IMR-90 (cell line): Measurements from ENCODE around the gene CDKN2B-AS1. TPM values are rescaled to one million over a fixed set of nuclear protein-coding genes. Genes with fewer than 3 reads are reported as not detected.

Experiments
- ATAC-seq: fragments of 200-7000 bp; cut with Tn5 transposase; 2 replicates; pipeline ENCODE4 v1.9.1; 2020; ENCODE audit warnings: low read depth, mild to moderate bottlenecking, moderate library complexity
- BruUV-seq: library from RNA; stranded (reverse); fragments of 400-500 nt; replicated peaks from 2 replicates; lab custom pipeline; 2021; lab: Mats Ljungman, UMichigan
- CTCF ChIA-PET: fragments of 300-600 bp; formaldehyde crosslinking; extraction: SDS; loops from one replicate; lab custom pipeline; 2021; ENCODE audit warnings: antibody characterized with exemption; lab: Yijun Ruan, JAX
- POLR2A ChIA-PET: fragments of 300-600 bp; sonication (Branson Sonifier 250); formaldehyde crosslinking; loops from one replicate; lab custom pipeline; 2022; ENCODE audit warnings: antibody characterized with exemption; ENCODE audit not compliant: unreplicated experiment; lab: Charles Lee
- DNase-seq: peaks from one replicate; pipeline ENCODE4 v3.0.0; 2013
- H2AFZ ChIP-seq: replicated peaks from 2 replicates; pipeline ENCODE3; 2013; ENCODE audit warnings: low read length, mild to moderate bottlenecking; ENCODE audit not compliant: poor library complexity
- H2AK5ac ChIP-seq: 2 replicates; pipeline ENCODE4 v1.6.1; 2013; ENCODE audit warnings: low read depth, low read length, inconsistent platforms
- H2AK9ac ChIP-seq: replicated peaks from 2 replicates; pipeline ENCODE3; 2013; ENCODE audit warnings: mild to moderate bottlenecking, low read depth, low read length, moderate library complexity; ENCODE audit not compliant: poor library complexity
- H2BK120ac ChIP-seq: 2 replicates; pipeline ENCODE4 v1.6.1; 2013; ENCODE audit warnings: low read depth, low read length, inconsistent platforms
- H2BK15ac ChIP-seq: 3 replicates; pipeline ENCODE4 v1.6.1; 2013; ENCODE audit warnings: low read depth, low read length, inconsistent platforms
- H2BK20ac ChIP-seq: 2 replicates; pipeline ENCODE4 v1.6.1; 2013; ENCODE audit warnings: low read depth, mild to moderate bottlenecking, inconsistent platforms, low read length, moderate library complexity
- H2BK5ac ChIP-seq: 2 replicates; pipeline ENCODE4 v1.6.1; 2013; ENCODE audit warnings: mild to moderate bottlenecking, low read depth, low read length, inconsistent platforms; ENCODE audit not compliant: poor library complexity, severe bottlenecking
- H3K14ac ChIP-seq: replicated peaks from 2 replicates; pipeline ENCODE4 v1.6.1; 2013; ENCODE audit warnings: low read depth, low read length, inconsistent platforms
- H3K18ac ChIP-seq: 2 replicates; pipeline ENCODE4 v1.6.1; 2013; ENCODE audit warnings: low read depth, low read length, control low read depth
- H3K23ac ChIP-seq: 2 replicates; pipeline ENCODE4 v1.6.1; 2013; ENCODE audit warnings: low read depth, low read length, inconsistent platforms
- H3K27ac ChIP-seq: 2 replicates; pipeline ENCODE4 v1.5.1; 2013; ENCODE audit warnings: mild to moderate bottlenecking, control low read depth, low read length; ENCODE audit not compliant: insufficient read depth
- H3K27me3 ChIP-seq: 2 replicates; pipeline ENCODE4 v1.6.1; 2013; ENCODE audit warnings: low read length; ENCODE audit not compliant: control insufficient read depth, insufficient read depth
- H3K36me3 ChIP-seq: 2 replicates; pipeline ENCODE4 v1.6.1; 2013; ENCODE audit warnings: low read length, mixed read lengths; ENCODE audit not compliant: control insufficient read depth, insufficient read depth
- H3K4ac ChIP-seq: 2 replicates; pipeline ENCODE4 v1.6.1; 2013; ENCODE audit warnings: low read depth, low read length, inconsistent platforms
- H3K4me1 ChIP-seq: 2 replicates; pipeline ENCODE4 v1.6.1; 2013; ENCODE audit warnings: low read length, mixed read lengths; ENCODE audit not compliant: control insufficient read depth, insufficient read depth
- H3K4me2 ChIP-seq: 2 replicates; pipeline ENCODE4 v1.6.1; 2013; ENCODE audit warnings: low read depth, mild to moderate bottlenecking, control low read depth, low read length, moderate library complexity
- H3K4me3 ChIP-seq: 2 replicates; pipeline ENCODE4 v1.5.1; 2013; ENCODE audit warnings: low read depth, mild to moderate bottlenecking, control low read depth, low read length, moderate library complexity; ENCODE audit not compliant: insufficient read depth
- H3K56ac ChIP-seq: 2 replicates; pipeline ENCODE4 v1.6.1; 2013; ENCODE audit warnings: low read length, inconsistent platforms; ENCODE audit not compliant: insufficient read depth; ENCODE audit errors: extremely low read depth
- H3K79me1 ChIP-seq, 2 experiments: 2 replicates each; pipeline ENCODE4 v1.6.1; 2013; ENCODE audit warnings: low read length in 2 of 2, inconsistent platforms in 1 of 2, low read depth in 1 of 2
- H3K9ac ChIP-seq: 2 replicates; pipeline ENCODE4 v1.6.1; 2013; ENCODE audit warnings: low read depth, low read length, control low read depth
- H3K9me1 ChIP-seq: 2 replicates; pipeline ENCODE4 v1.6.1; 2013; ENCODE audit warnings: low read length, inconsistent platforms; ENCODE audit not compliant: insufficient read depth
- H3K9me3 ChIP-seq: 2 replicates; pipeline ENCODE4 v1.6.1; 2013; ENCODE audit warnings: low read length; ENCODE audit not compliant: control insufficient read depth, insufficient read depth
- H4K20me1 ChIP-seq: 2 replicates; pipeline ENCODE4 v1.6.1; 2013; ENCODE audit warnings: low read length, inconsistent platforms; ENCODE audit not compliant: insufficient read depth
- H4K5ac ChIP-seq: 2 replicates; pipeline ENCODE4 v1.6.1; 2013; ENCODE audit warnings: mild to moderate bottlenecking, low read depth, low read length, control low read depth
- H4K8ac ChIP-seq, 2 experiments: 2 replicates each; pipeline ENCODE4 v1.6.1; 2013; ENCODE audit warnings: low read depth in 2 of 2, low read length in 2 of 2, control low read depth in 1 of 2, inconsistent platforms in 1 of 2
- H4K91ac ChIP-seq: 2 replicates; pipeline ENCODE4 v1.6.1; 2013; ENCODE audit warnings: low read depth, low read length, inconsistent platforms; ENCODE audit not compliant: insufficient read depth
- FOS ChIP-seq: fragments of 150-350 bp; IDR thresholded peaks from 2 replicates; pipeline ENCODE4 v1.6.1; 2016; ENCODE audit warnings: low read depth, low read length
- MAFK ChIP-seq: IDR thresholded peaks from 2 replicates; pipeline ENCODE4 v1.6.1; 2012; ENCODE audit warnings: low read depth, low read length, improper control_type of control experiment
- MAZ ChIP-seq: IDR thresholded peaks from 2 replicates; pipeline ENCODE4 v1.6.1; 2012; ENCODE audit warnings: low read depth, mild to moderate bottlenecking, low read length, improper control_type of control experiment, moderate library complexity, borderline replicate concordance
- MXI1 ChIP-seq: IDR thresholded peaks from 2 replicates; pipeline ENCODE4 v1.6.1; 2012; ENCODE audit warnings: low read depth, mild to moderate bottlenecking, low read length, moderate library complexity, borderline replicate concordance
- NFE2L2 ChIP-seq: fragments of 150-350 bp; IDR thresholded peaks from 2 replicates; pipeline ENCODE4 v1.6.1; 2016; ENCODE audit warnings: low read depth, mild to moderate bottlenecking, low read length
- SMC3 ChIP-seq: fragments of 150-350 bp; IDR thresholded peaks from 2 replicates; pipeline ENCODE4 v1.6.1; 2016; ENCODE audit warnings: low read depth, mild to moderate bottlenecking, antibody characterized with exemption, low read length, moderate library complexity
- WGBS, 2 experiments: methylation state at CpG; one replicate each; pipeline versions ENCODE4 v1.1.5 to v1.1.7; 2013; ENCODE audit warnings: missing lambda C conversion rate in 2 of 2; ENCODE audit not compliant: insufficient read length in 1 of 2; ENCODE audit errors: extremely low coverage in 2 of 2; 5-methylcytosine and 5-hydroxymethylcytosine counted together
- dilution Hi-C: fragments of 300-500 bp; cut with HindIII; formaldehyde crosslinking; loops from one replicate; pipeline ENCODE4 v1.14.3; 2018; ENCODE audit warnings: low sequenced_read_pairs; ENCODE audit not compliant: unreplicated experiment
- in situ Hi-C: fragments of 300-500 bp; cut with MboI; formaldehyde crosslinking; loops from 3 replicates; pipeline ENCODE4 v1.14.3; 2019; ENCODE audit warnings: low sequenced_read_pairs, inconsistent platforms, mixed read lengths
- intact Hi-C: fragments of 100-400 bp; cut with micrococcal nuclease; formaldehyde crosslinking; loops from 2 replicates; pipeline ENCODE4 v1.10.0; 2022
- polyA plus RNA-seq, 3 experiments: library from polyadenylated mRNA; depleted of rRNA; stranded (reverse); fragments of >200 nt; gene quantifications; 2 replicates each; pipeline ENCODE4 v1.2.3, GENCODE V29; 2012; ENCODE audit warnings: low replicate concordance in 1 of 3
- total RNA-seq: library from RNA; depleted of rRNA; stranded (reverse); fragments of >200 nt; gene quantifications from 2 replicates; pipeline ENCODE4 v1.2.3, GENCODE V29; 2012

Gene CDKN2B-AS1
- total and polyA plus RNA-seq, 2 of the 4 experiments (the other 2 are of a cell fraction), result 1.0 to 1.1 TPM

DNA sequence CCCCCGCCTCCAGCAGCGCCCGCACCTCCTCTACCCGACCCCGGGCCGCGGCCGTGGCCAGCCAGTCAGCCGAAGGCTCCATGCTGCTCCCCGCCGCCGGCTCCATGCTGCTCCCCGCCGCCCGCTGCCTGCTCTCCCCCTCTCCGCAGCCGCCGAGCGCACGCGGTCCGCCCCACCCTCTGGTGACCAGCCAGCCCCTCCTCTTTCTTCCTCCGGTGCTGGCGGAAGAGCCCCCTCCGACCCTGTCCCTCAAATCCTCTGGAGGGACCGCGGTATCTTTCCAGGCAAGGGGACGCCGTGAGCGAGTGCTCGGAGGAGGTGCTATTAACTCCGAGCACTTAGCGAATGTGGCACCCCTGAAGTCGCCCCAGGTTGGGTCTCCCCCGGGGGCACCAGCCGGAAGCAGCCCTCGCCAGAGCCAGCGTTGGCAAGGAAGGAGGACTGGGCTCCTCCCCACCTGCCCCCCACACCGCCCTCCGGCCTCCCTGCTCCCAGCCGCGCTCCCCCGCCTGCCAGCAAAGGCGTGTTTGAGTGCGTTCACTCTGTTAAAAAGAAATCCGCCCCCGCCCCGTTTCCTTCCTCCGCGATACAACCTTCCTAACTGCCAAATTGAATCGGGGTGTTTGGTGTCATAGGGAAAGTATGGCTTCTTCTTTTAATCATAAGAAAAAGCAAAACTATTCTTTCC lies 19.7 kb upstream of the CDKN2B-AS1 start:
- Histone ChIP-seq H4K91ac (peak overlapping the region; percentile 66; the same call in 1 of the 2 replicates), H3K9me3 (peaks cover 7% of the 10 kb centered on the region; the same call in 1 of the 2 replicates), H2BK120ac (peak overlapping the region; percentile 37; the same call in 1 of the 2 replicates), H3K27ac (peak overlapping the region; percentile 45), H2BK5ac (no peak overlapping the region), H4K8ac (peak overlapping the region in 1 of 2 experiments; percentile 39; a peak in 1 of 4 replicates), H3K9me1 (no peaks in the 10 kb centered on the region), H3K9ac (peak overlapping the region; percentile 62), H3K18ac (peak overlapping the region; percentile 20), H2AK5ac (no peak overlapping the region), H3K56ac (no peak overlapping the region; the same call in 1 of the 2 replicates), H3K36me3 (peaks cover 7% of the 10 kb centered on the region; the same call in 1 of the 2 replicates), H4K5ac (no peak overlapping the region), H3K14ac (0 out of 2 replicates have a peak overlapping the region, but pooled peaks have one; percentile 31), H2BK15ac (no peak overlapping the region), H3K4me3 (peak overlapping the region; percentile 75), H3K27me3 (peaks cover 55% of the 10 kb centered on the region), H3K79me1 (no peaks in the 10 kb centered on the region), H2AK9ac (peak overlapping the region; percentile 43), H4K20me1 (peaks cover 3% of the 10 kb centered on the region; the same call in 1 of the 2 replicates), H3K4me1 (no peaks in the 10 kb centered on the region), H2AFZ (peak overlapping the region; percentile 88), H3K4me2 (peak overlapping the region; percentile 90), H2BK20ac (no peak overlapping the region), H3K23ac (no peak overlapping the region), H3K4ac (no peak overlapping the region)
- CTCF ChIA-PET, result no interaction called here
- 2% methylated on average over 25 of the region's 51 CpGs; no CpG with 5 or more reads in 1 of the 2 experiments for WGBS, 2 experiments
- in situ Hi-C loops (loop anchor here (25.0 kb wide), 1 partner anchor 388 kb away; no protein-coding TSS in a partner anchor), intact Hi-C loops (loop anchor here (1.0 kb wide), 1 partner anchor 265 kb away; no protein-coding TSS in a partner anchor), dilution Hi-C loops (no loop called here)
- POLR2A ChIA-PET, result no interaction called here
- ATAC-seq (peak; percentile 87), DNase-seq (peak; percentile 57)
- BruUV-seq, result no TSS peak
- TF ChIP-seq MAFK (no peak), SMC3 (no peak), MXI1 (peak; percentile 94), NFE2L2 (no peak), FOS (no peak), MAZ (peak; percentile 69; the same call in 1 of the 2 replicates)
